H9 (cell line): Measurements from ENCODE around the gene ARHGDIB. TPM values are rescaled to one million over a fixed set of nuclear protein-coding genes. Genes with fewer than 3 reads are reported as not detected.

Source experiments
- DNase-seq: peaks from one replicate; pipeline ENCODE4 v3.0.0-alpha.2; 2017
- H2AFZ ChIP-seq: one replicate; pipeline ENCODE4 v1.6.1; 2013; ENCODE audit warnings: mild to moderate bottlenecking, low read length, control low read depth, moderate library complexity
- H2AK5ac ChIP-seq: 2 replicates; pipeline ENCODE4 v1.6.1; 2013; ENCODE audit warnings: low read length, control low read depth, mixed read lengths; ENCODE audit not compliant: insufficient read length
- H2BK120ac ChIP-seq: one replicate; pipeline ENCODE4 v1.6.1; 2013; ENCODE audit warnings: low read depth, mild to moderate bottlenecking, low read length, control low read depth, inconsistent platforms; ENCODE audit not compliant: poor library complexity, severe bottlenecking
- H2BK12ac ChIP-seq: 2 replicates; pipeline ENCODE4 v1.6.1; 2013; ENCODE audit warnings: low read length, control low read depth, mixed read lengths, low read depth; ENCODE audit not compliant: insufficient read length
- H2BK15ac ChIP-seq: 2 replicates; pipeline ENCODE4 v1.6.1; 2013; ENCODE audit warnings: low read depth, low read length, control low read depth
- H2BK20ac ChIP-seq: one replicate; pipeline ENCODE4 v1.6.1; 2013; ENCODE audit warnings: low read depth, mild to moderate bottlenecking, low read length, control low read depth, inconsistent platforms; ENCODE audit not compliant: poor library complexity, severe bottlenecking
- H2BK5ac ChIP-seq: 2 replicates; pipeline ENCODE4 v1.6.1; 2013; ENCODE audit warnings: low read length, control low read depth, mixed read lengths; ENCODE audit not compliant: insufficient read length
- H3K14ac ChIP-seq: 2 replicates; pipeline ENCODE4 v1.6.1; 2013; ENCODE audit warnings: low read length, control low read depth; ENCODE audit not compliant: insufficient read depth
- H3K18ac ChIP-seq: 2 replicates; pipeline ENCODE4 v1.6.1; 2013; ENCODE audit warnings: low read depth, mild to moderate bottlenecking, mixed read lengths, low read length, control low read depth; ENCODE audit not compliant: insufficient read length
- H3K23ac ChIP-seq: 2 replicates; pipeline ENCODE4 v1.6.1; 2013; ENCODE audit warnings: low read length, control low read depth, mixed read lengths, low read depth; ENCODE audit not compliant: insufficient read length
- H3K23me2 ChIP-seq: 2 replicates; pipeline ENCODE4 v1.6.1; 2013; ENCODE audit warnings: low read depth, mild to moderate bottlenecking, mixed read lengths, low read length, control low read depth; ENCODE audit not compliant: insufficient read length, poor library complexity, severe bottlenecking
- H3K27ac ChIP-seq: 2 replicates; pipeline ENCODE4 v1.5.1; 2013; ENCODE audit warnings: low read length, control low read depth, mixed read lengths, low read depth; ENCODE audit not compliant: insufficient read length
- H3K27me3 ChIP-seq: 2 replicates; pipeline ENCODE4 v1.6.1; 2013; ENCODE audit warnings: low read length, control low read depth, inconsistent platforms; ENCODE audit not compliant: insufficient read depth
- H3K4ac ChIP-seq: 2 replicates; pipeline ENCODE4 v1.6.1; 2013; ENCODE audit warnings: low read depth, mild to moderate bottlenecking, control low read depth, inconsistent platforms, low read length, moderate library complexity
- H3K4me1 ChIP-seq: 2 replicates; pipeline ENCODE4 v1.6.1; 2013; ENCODE audit warnings: low read length, control low read depth, inconsistent platforms; ENCODE audit not compliant: insufficient read depth
- H3K4me2 ChIP-seq: 2 replicates; pipeline ENCODE4 v1.6.1; 2013; ENCODE audit warnings: low read length, control low read depth, mixed read lengths; ENCODE audit not compliant: insufficient read length, insufficient read depth
- H3K56ac ChIP-seq: 2 replicates; pipeline ENCODE4 v1.6.1; 2013; ENCODE audit warnings: low read depth, mild to moderate bottlenecking, mixed read lengths, low read length, control low read depth; ENCODE audit not compliant: insufficient read length
- H3K79me1 ChIP-seq: 2 replicates; pipeline ENCODE4 v1.6.1; 2013; ENCODE audit warnings: low read depth, mild to moderate bottlenecking, moderate library complexity, low read length, control low read depth, inconsistent platforms; ENCODE audit not compliant: insufficient read depth, poor library complexity, severe bottlenecking
- H3K79me2 ChIP-seq: 2 replicates; pipeline ENCODE4 v1.6.1; 2013; ENCODE audit warnings: low read length, control low read depth, inconsistent platforms; ENCODE audit not compliant: insufficient read depth
- H3K9ac ChIP-seq: 2 replicates; pipeline ENCODE4 v1.6.1; 2013; ENCODE audit warnings: low read length, control low read depth, mixed read lengths; ENCODE audit not compliant: insufficient read length; ENCODE audit errors: extremely low read depth
- H3K9me3 ChIP-seq: one replicate; pipeline ENCODE4 v1.6.1; 2013; ENCODE audit warnings: low read depth, low read length, inconsistent platforms; ENCODE audit not compliant: control insufficient read depth
- H3T11ph ChIP-seq: one replicate; pipeline ENCODE4 v1.6.1; 2013; ENCODE audit warnings: mild to moderate bottlenecking, low read length, control low read depth, inconsistent platforms
- H4K20me1 ChIP-seq: one replicate; pipeline ENCODE4 v1.6.1; 2013; ENCODE audit not compliant: control insufficient read depth, insufficient read length, insufficient read depth
- H4K5ac ChIP-seq: 2 replicates; pipeline ENCODE4 v1.6.1; 2013; ENCODE audit warnings: low read depth, mild to moderate bottlenecking, mixed read lengths, low read length, control low read depth; ENCODE audit not compliant: insufficient read length
- H4K8ac ChIP-seq: replicated peaks from 2 replicates; pipeline ENCODE4 v1.6.1; 2013; ENCODE audit warnings: low read length, control low read depth, mixed read lengths, low read depth; ENCODE audit not compliant: insufficient read length
- H4K91ac ChIP-seq: 2 replicates; pipeline ENCODE4 v1.6.1; 2013; ENCODE audit warnings: low read depth, mild to moderate bottlenecking, moderate library complexity, mixed read lengths, low read length, control low read depth; ENCODE audit not compliant: insufficient read length
- H3K27ac Mint-ChIP-seq, 3 experiments: 2 replicates in 2 of 3; 3 replicates in 1 of 3; pipeline ENCODE4 v1.8.0; 2020 to 2021; ENCODE audit warnings: mixed read lengths in 3 of 3, mild to moderate bottlenecking in 1 of 3, moderate library complexity in 1 of 3
- H3K27me3 Mint-ChIP-seq: 2 replicates; pipeline ENCODE4 v1.8.0; 2021; ENCODE audit warnings: low read depth, mild to moderate bottlenecking, moderate library complexity, mixed read lengths
- H3K36me3 Mint-ChIP-seq, 3 experiments: 2 replicates in 2 of 3; 3 replicates in 1 of 3; pipeline ENCODE4 v1.8.0; 2020 to 2021; ENCODE audit warnings: low read depth in 3 of 3, mixed read lengths in 3 of 3; ENCODE audit not compliant: insufficient read depth in 1 of 3
- H3K4me1 Mint-ChIP-seq, 2 experiments: 2 replicates each; pipeline ENCODE4 v1.8.0; 2020; ENCODE audit warnings: mixed read lengths in 2 of 2
- H3K4me3 Mint-ChIP-seq, 2 experiments: 2 replicates in 1 of 2; 3 replicates in 1 of 2; pipeline ENCODE4 v1.8.0; 2020 to 2021; ENCODE audit warnings: mild to moderate bottlenecking in 2 of 2, mixed read lengths in 2 of 2, moderate library complexity in 1 of 2
- H3K9me3 Mint-ChIP-seq, 2 experiments: 2 replicates in 1 of 2; 3 replicates in 1 of 2; pipeline ENCODE4 v1.8.0; 2020; ENCODE audit warnings: mild to moderate bottlenecking in 2 of 2, mixed read lengths in 2 of 2, moderate library complexity in 1 of 2
- WGBS: extraction: QIAGEN DNeasy Blood & Tissue Kit; methylation state at CpG from one replicate; pipeline ENCODE4 v1.1.7; 2013; ENCODE audit warnings: missing lambda C conversion rate, low lambda C conversion rate, mixed read lengths; ENCODE audit not compliant: insufficient read length; ENCODE audit errors: extremely low coverage; 5-methylcytosine and 5-hydroxymethylcytosine counted together
- total RNA-seq: library from RNA; stranded (reverse); gene quantifications from 2 replicates; pipeline ENCODE4 v1.2.1, GENCODE V29; 2021
- TF ChIP-seq, protein P1 (sequence below): fragments of 200-600 bp; sonication (generic); conservative IDR thresholded peaks from 3 replicates; pipeline ENCODE4 v1.8.0; 2021; ENCODE audit warnings: antibody characterized with exemption, mild to moderate bottlenecking

Gene ARHGDIB
- total RNA-seq, 1 experiment from 2014 or later, result 0.44 TPM

DNA sequence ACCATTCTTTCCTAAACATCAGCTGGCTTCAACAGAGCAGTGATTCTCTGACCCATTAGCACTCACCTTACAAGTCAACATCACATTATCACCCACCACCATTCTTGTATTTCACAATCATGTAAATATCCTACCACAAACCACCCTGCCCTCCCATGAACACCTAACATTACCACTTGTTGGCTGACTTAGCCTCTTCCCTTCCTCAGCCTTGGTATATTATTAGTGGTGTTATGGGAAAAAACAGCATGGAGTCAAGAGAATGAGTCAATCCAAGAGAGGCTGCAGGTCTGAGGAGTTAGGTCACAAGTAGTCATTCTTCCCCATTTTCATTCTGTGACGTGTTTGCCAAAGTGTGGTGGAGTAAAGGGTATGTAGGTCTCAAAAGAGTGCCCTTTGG is 53.4 kb downstream of the ARHGDIB start:
- DNase-seq, result no peak
- Histone ChIP-seq H3K9me3 (no peaks in the 10 kb centered on the region), H2AFZ (no peak overlapping the region), H3K14ac (no peak overlapping the region), H4K91ac (no peak overlapping the region), H3K23me2 (no peaks in the 10 kb centered on the region), H2BK15ac (no peak overlapping the region), H2BK120ac (no peak overlapping the region), H3K4me1 (no peaks in the 10 kb centered on the region), H4K5ac (no peak overlapping the region), H2BK20ac (no peak overlapping the region), H2BK12ac (no peak overlapping the region), H3K27ac (no peak overlapping the region), H3T11ph (no peak overlapping the region), H3K27me3 (no peaks in the 10 kb centered on the region), H3K9ac (no peak overlapping the region), H3K56ac (no peak overlapping the region), H4K20me1 (no peaks in the 10 kb centered on the region), H3K23ac (no peak overlapping the region), H4K8ac (no peak overlapping the region), H2BK5ac (no peak overlapping the region), H3K79me1 (no peaks in the 10 kb centered on the region), H3K4ac (no peak overlapping the region), H2AK5ac (no peak overlapping the region), H3K79me2 (no peaks in the 10 kb centered on the region), H3K4me2 (no peak overlapping the region), H3K18ac (no peak overlapping the region)
- TF ChIP-seq, protein P1, sequence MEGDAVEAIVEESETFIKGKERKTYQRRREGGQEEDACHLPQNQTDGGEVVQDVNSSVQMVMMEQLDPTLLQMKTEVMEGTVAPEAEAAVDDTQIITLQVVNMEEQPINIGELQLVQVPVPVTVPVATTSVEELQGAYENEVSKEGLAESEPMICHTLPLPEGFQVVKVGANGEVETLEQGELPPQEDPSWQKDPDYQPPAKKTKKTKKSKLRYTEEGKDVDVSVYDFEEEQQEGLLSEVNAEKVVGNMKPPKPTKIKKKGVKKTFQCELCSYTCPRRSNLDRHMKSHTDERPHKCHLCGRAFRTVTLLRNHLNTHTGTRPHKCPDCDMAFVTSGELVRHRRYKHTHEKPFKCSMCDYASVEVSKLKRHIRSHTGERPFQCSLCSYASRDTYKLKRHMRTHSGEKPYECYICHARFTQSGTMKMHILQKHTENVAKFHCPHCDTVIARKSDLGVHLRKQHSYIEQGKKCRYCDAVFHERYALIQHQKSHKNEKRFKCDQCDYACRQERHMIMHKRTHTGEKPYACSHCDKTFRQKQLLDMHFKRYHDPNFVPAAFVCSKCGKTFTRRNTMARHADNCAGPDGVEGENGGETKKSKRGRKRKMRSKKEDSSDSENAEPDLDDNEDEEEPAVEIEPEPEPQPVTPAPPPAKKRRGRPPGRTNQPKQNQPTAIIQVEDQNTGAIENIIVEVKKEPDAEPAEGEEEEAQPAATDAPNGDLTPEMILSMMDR, result no peak
- H3K36me3 Mint-ChIP-seq, result no peaks in the 10 kb centered on the region
- no CpG with 5 or more reads among the region's 1 CpG for WGBS
- no peak overlapping the region for H3K4me3 Mint-ChIP-seq
- no peaks in the 10 kb centered on the region for H3K4me1 Mint-ChIP-seq
- no peak overlapping the region for H3K27ac Mint-ChIP-seq
- no peaks in the 10 kb centered on the region for H3K9me3 Mint-ChIP-seq
- H3K27me3 Mint-ChIP-seq, result no peaks in the 10 kb centered on the region
